ENCODE results near the gene ADAMTS20.

ADAMTS20 gene

DNA sequence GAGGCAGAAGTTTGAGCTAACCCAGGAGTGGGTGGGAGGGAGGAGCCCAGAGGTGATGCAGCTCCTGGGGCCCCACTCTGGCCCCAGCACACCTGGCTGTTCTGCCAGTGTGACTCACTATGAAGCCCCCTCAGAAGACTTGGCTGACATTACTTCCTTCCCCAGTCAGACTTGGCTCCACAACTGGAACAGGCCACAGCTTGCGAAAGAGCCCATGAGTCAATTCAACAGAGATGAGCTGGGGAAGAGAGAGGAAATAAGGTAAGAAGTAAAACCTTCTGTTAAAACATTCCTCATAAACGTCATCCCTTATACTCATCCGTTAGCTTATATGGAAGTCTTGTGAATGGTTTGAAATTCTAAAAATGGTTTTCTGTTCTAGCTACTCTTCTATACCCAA is 245.9 kb downstream of the ADAMTS20 start:
- Mint-ChIP-seq H3K36me3 (ENCODE audit: low read depth) (peaks cover 6% of the 10 kb centered on the region), H3K4me1 (peaks cover 11% of the 10 kb centered on the region)
- no peak for DNase-seq

DNA sequence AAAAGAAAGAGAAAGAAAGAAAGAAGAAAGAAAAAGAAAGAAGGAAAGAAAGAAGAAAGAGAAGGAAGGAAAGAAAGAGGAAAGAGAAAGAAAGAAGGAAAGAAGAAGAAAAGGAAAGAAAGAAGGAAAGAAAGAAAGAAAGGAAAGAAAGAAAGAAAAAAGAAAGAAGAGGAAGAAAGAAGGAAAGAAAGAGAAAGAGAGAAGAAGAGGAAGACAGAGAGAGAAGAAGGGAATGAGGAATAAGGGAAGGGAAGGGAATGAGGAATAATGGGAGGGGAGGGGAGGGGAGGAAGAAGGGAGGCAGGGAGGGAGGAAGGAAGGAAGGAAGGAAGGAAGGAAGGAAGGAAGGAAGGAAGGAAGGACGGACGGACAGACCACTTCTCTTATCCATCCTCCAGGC is 246.9 kb downstream of the ADAMTS20 start:
- no peak for DNase-seq
- no peak for TF ChIP-seq CTCF (IDR thresholded peaks at IDR 0.05)
- Mint-ChIP-seq H3K36me3 (ENCODE audit: low read depth) (no peaks in the 10 kb centered on the region), H3K4me3 (no peak overlapping the region), H3K4me1 (peaks cover 5% of the 10 kb centered on the region), H3K9me3 (peaks cover 20% of the 10 kb centered on the region), H3K27ac (no peak overlapping the region), H3K27me3 (ENCODE audit: low read depth, poor library complexity) (peaks cover 3% of the 10 kb centered on the region)

More for the DNA sequence above, 245.9 kb downstream of the ADAMTS20 start:
- Mint-ChIP-seq H3K9me3 (peaks cover 13% of the 10 kb centered on the region), H3K4me3 (no peak overlapping the region), H3K27ac (no peak overlapping the region), H3K27me3 (ENCODE audit: low read depth, poor library complexity) (peaks cover 3% of the 10 kb centered on the region)
- no peak for TF ChIP-seq CTCF (IDR thresholded peaks at IDR 0.05)
